Glomerular endothelial cell (primary cell): Measurements from ENCODE around the gene SMG6. TPM values are rescaled to one million over a fixed set of nuclear protein-coding genes. Genes with fewer than 3 reads are reported as not detected.
A peak's percentile ranks its signal among the peaks of the same experiment; 100 is the strongest.
"Not testable (repeated sequence)": the region's sequence is repeated elsewhere in the genome, so short reads cannot be mapped to it uniquely, and the experiment has no call there.

ENCODE experiments used
- DNase-seq: peaks from one replicate; pipeline ENCODE4 v3.0.0-alpha.2; 2011; ENCODE audit warnings: low read depth, low spot score; ENCODE audit errors: extremely low read depth
- total RNA-seq: library from RNA; depleted of rRNA; stranded (reverse); fragments of >200 nt; gene quantifications from 2 replicates; pipeline ENCODE4 v1.2.3, GENCODE V29; 2015

The SMG6 gene
- total RNA-seq, 1 donor from 2014 or later: 46.4 TPM

DNA sequence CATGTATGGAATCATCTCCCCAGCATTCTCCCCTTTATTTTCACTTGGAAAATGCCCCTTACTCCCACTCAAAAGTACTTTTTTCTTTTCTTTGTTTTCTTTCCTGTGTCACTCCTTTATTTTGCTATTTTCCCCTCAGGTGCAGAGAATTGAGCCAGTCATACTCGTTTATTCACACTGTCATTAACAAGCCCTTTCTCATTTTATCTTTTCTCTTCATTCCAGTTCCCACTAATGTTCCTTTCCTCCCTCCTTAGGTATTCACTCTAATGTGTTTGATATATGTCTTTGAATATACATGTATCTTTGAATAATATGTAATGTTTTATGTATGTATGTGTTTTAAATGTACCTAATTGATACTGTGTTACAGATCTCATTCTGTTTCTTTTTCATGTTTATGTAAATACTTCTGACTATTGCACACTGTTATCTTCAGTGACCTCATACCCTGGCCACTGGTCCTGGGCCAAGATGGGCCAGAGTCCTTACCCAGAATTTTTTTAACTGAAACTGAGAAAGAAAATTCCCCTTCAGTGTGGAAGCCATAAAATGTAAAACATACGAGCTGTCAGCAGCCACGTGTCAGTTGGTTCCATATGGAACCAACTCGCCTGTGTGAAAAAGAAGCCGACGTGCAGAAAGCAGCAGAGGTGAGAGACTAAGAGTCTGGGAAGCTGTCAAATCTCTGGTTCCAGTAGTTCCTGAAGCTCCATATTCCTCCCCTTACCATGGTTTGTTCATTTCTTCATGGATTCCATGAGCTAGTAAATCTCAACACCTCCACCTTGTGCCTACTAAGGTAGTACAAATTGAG lies 6.0 kb upstream of the SMG6 start:
- DNase-seq: no peak

DNA sequence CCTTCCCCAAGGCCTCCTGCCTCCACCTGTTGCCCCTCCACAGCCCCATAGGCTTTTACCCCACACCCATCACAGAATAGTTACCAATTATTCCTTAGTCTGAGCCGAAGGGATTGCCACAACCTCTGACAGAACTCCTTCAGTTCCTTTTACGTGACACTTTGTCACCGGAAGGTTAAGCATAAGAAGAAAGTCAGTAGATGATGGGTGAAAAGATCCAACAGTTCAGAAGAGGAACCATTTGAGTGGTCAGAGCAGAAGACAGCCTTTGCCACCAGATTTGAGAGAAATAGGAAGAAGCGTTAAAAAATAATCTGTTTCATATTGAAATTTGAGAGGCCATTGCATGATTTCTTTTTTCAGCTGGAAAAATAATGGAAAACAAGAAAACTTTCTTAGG lies 1.3 kb upstream of the SMG6 start:
- DNase-seq: no peak

DNA sequence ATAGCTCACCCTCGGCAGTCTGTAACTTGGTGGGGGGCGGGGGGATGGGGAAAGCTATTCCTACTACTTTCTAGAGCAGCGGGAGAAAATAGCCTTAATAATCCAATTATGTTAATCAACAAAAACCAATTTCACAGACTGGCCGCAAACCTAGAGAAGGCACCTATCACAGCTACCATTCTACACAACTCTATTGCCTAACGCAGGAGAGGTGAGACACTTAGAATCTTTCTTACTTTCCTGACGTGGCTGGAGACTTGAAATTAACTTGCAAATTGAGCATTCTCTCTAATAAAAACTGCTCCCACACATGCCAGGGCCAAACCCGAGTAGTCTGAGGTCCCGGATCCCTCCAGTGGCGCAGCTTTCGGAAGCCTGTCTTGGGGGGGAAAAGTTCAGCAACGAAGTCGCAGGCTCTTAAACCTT lies 794 bp downstream of the SMG6 start:
- DNase-seq: no peak

DNA sequence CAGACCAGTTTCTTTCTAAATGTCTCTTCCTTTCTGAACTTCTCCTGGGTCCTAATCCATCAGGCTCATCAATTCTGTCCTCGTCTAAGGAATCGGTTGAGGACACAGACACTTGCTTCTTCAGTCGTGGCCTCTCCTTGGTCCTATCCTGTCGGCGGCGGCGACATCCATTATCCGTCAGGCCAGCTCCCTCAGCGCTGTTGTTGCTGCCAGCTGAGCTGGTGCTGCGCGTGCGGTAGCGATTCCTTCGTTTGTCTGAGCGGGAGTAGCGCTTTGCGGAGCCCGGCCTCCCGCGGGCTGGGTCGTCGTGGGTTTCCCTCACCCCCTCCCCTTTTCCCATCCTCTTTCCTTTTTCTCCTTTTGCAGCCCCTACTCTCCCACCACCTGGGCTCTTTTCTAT lies 3.8 kb downstream of the SMG6 start:
- no peak for DNase-seq

DNA sequence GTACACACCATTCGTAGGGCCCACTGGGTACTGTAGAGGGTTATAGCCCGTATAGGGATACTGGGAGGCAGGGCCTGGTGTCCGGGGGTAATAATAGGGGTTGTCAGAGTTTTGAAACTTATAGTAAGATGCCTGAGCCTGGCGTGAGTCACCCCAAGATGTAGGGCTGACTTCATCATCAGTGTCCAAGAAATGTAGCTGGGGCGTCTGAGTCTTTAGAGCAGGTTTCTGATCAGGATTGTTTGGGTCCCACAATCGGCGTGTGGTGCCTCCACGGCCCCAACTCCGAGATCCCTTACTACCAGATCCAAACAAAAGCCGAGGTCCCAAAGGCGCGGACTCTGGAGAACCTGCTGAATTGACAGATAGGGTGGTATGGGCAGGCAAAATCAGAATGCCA lies 4.4 kb downstream of the SMG6 start:
- no peak for DNase-seq

DNA sequence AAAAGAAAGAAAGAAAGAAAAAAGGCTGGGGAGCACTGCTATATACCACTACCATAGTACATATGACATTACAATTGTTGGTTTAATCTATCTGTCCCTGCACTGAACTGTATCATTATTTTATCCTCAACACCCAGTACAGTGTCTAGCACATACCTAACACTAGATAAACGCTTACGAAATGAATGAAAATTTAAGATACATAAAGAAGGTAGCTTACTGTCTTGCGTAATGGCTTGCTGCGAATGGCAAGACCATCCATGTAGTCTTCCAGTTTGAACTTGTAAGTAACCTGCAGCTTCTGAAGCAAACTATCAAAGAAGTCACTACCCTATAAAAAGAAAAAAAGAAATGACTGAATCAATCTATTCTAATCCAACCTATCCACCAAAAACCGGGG lies 6.6 kb downstream of the SMG6 start:
- DNase-seq: no peak

DNA sequence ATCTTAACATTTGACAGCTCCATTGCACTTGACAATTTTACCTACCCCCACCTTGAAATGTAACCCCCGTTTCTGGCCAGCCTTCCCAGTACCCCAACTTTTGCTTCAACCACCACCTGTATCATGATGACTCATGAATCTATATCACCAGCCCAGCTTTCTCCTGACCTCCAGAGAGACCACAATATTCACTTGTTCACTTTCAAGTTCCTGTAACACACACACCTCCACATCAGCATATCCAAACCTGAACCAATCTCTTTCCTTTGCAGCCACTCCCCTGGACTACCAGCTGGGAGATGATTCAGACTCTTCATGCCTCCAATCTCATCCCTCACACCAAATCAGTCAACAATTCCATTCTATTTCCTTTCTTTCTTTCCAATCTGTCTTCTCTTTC lies 8.0 kb downstream of the SMG6 start:
- DNase-seq: no peak

DNA sequence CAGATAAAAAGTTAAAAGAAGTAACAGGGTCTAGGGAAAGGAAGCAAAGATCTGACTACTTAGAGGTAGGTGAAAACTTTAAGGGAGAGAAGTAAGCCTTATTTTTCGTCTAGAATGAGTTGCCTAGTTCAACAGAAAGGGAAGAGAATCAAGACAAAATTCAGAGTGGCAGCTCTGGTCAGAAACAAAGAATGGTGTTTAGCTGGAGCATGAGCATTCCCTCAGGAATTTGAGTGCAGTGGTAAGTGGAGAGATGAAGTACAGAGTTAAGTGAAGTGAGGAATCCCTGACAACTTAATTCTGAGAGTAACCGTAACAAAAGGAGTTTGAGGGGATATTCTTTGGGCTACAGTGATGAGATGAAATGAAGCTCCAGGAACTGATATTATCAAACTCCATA lies 11.5 kb downstream of the SMG6 start:
- DNase-seq: no peak

DNA sequence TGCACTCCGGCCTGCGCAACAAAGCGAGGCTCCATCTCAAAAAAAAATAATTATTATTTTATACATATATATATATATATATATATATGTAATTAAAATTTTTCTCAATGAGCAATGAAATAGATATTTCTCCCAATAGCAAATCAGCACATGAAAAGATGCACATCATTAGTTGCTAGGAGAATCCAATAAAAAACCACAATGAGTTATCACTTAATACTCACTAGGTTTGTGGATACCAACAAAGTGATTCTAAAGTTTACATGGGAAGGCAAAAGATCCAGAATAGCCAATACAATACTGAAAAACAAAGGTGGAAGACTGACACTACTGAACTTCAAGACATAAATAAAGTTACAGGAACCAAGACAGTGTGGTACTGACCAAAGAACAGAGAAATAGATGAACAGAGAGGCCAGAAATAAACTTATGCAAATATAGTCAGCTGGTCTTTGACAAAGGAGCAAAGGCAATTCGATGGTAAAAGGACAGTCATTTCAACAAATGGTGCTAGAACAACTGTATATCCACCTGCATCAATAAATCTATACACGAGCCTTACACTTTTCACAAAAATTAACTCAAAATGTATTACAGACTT lies 13.6 kb downstream of the SMG6 start:
- no peak for DNase-seq

DNA sequence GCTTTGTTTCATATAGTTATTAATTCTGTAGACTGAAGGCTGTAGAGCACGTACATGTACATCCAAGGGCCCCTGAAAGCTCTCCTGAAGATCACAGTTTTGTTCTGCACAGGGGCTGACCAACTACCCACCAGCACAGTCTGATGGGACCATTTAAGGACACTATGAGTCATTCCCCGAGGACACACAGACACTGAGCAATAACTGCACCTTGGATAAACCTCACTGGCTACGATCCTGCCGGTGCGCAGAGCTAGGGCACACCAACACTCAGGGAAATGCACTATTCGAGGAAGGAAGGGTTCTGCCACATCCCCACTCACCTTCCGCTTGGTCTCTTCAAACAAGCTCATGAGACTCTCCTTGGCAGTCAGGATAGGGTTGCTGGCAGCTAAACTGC lies 20.3 kb downstream of the SMG6 start:
- DNase-seq: no peak

DNA sequence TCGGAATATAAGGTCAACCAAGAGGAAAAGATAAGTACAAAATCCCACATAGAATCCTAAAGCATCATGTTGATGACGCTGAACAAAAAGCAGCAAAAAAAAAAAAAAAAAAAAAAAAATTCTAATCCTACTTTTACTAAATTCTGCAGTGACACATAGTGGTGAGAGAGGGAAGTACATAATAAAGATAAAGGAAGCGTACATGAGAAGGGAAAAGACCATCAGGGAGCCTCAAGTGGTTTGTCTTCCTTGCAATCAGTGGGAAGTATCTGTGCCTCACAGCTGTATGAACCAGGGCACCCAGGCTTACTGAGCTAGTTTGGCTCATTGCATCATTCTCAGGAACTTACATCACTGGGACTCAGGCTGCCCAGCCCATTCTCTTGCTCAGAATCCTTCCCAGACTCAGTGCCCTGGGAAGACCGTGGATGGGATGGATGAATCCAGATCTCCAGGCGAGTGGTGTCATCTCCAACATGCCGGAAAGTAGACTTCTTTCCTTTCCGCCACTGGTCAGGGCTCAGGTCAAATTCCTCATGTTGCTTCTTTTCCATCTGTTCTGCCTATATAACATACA lies 21.2 kb downstream of the SMG6 start:
- peak; percentile 23 for DNase-seq

DNA sequence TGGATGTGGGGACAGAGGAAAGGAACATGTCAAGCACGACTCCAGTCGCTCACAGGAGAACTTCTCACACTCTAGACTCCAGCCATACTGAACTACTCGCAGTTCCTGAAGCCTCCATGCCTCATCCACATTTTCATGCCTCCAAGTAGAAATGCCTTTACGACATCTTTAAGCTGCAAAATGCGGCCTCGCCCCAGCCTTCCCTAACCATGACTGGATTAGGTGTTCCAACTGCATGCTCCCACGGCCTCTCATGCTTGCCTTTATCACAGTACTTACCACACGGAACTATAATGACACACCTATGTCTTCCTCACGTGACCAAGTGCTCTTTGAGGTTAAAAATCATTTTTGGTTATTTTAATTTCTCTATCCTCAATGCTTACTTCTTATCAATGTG lies 23.9 kb downstream of the SMG6 start:
- DNase-seq: no peak

DNA sequence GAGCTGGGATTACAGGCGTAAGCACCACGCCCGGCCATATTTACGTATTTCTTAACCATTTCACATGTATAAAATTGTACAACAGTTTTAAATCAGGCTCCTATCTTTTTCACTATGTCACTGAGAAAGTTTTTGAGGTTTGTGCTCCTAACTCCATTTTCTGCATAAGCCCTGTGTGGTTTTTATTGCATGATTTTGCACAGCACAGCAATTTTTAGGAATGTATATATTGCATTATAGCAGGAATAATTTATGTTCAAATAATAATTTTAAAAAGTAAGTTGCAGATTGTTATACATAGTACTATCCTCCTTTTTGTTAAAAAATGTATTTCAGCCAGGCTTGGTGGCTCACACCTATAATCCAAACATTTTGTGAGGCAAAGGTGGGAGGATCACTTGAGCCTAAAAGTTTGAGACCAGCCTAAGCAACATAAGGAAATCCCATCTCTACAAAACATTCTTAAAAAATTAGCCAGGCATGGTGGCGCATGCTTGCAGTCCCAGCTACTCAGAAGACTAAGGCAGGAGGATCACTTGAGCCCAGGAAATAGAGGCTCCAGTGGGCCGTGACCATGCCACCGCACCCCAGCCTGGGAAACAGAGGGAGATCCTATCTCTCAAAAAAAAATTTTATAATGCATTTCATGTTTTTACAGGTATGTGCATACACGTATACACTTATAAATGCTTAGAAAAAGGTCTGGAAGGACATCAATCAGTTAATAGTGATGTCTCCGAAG lies 26.0 kb downstream of the SMG6 start:
- DNase-seq: no peak

DNA sequence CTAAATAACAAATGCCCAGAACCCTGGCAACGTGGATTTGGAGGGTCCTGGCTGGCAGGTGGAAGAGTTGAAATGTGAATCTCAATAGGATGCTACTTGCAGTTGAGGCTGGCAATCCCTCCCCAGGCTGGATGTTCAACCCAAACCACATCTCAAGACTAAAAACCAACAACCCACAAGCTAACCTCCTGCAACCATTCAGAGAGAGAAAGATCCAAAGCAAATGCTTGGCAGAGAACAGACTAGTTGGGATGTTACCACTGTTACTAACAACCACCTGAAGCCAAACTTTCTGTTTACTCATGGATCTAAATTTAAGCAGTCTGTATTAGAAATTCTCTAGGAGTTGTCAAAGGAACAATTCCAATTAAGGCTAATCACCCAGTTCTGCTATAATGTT lies 27.9 kb downstream of the SMG6 start:
- DNase-seq: no peak

DNA sequence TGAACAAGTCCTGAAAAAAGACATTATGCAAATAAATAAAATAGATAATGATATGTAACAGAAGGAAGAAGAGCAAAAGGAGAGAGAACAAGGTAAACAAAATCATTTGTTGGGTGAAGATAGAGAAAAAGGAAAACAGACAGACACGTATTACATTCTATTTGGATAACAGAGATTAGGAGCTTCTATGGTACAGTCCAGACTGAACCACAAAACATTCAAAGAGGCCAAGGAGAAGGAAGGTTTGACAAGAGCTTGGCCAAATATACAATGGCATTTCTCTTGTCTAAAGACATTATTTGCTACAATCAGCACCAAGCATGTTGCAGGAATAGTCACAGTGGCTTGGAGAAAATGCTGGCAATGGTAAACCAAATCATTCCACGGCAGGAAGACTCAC lies 29.2 kb downstream of the SMG6 start:
- no peak for DNase-seq

DNA sequence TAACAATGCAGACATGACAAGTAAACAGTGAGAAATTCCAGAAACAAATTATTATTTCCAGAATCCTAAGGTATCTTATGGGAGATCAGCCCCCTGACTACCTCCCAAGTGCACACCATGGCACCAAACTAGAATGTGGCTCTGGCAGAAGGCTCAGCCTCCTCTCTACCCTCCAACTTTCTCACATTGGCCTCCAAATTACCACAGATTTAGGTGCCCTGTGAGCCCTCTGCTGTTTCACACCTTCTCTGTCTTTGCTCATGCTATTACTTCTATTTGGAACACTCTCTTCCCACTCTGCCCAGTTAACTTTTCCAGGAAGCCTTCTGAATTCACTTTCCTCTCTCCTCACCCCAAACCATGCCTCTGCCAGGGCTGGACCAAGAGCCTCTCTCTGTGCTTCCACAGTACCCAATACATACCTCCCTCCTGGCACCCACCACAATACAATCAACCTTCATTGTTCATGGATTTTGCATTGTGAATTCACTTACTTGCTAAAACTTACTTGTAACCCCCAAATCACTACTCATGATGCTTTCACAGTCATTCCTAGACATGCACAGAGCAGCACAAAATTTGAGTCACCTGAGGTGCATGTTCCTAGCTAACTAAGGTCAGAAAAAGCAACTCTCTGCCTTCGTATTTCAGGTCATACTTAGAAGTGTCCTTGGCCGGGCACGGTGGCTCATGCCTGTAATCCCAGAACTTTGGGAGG lies 31.4 kb downstream of the SMG6 start:
- DNase-seq: no peak

DNA sequence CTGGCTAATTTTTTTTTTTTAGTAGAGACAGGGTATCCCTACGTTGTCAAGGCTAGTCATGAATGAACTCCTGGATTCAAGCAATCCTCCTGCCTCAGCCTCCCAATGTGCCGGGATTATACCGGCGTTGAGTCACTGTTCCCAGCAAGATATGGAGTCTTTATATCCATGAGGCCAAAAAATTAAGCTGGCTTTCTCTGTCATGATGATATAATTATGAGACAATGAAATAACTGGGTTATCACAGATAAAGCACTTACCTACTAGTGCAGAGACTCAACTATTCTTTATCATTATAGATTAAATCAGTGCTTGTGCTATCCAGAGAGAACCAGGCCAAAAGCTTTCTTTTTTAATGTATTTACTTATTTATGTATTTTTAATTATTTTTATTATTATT lies 36.2 kb downstream of the SMG6 start:
- DNase-seq: no peak

DNA sequence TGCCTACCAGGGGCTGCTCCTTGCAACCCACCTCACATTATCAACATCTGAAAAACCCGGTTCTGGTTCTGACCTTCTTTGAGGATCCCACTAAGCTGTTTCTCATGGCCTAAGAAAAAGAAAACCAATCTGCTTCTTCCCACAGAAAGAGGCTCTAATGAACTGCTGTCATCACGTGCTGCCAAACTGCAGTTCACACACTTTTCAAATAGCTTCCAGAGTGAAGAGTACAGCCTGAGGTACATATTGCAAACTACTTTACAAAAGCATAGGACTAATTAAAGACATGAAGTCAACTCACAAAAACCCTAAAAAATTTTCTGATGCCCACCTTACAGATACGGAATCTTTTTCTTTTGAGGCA lies 36.7 kb downstream of the SMG6 start:
- no peak for DNase-seq

DNA sequence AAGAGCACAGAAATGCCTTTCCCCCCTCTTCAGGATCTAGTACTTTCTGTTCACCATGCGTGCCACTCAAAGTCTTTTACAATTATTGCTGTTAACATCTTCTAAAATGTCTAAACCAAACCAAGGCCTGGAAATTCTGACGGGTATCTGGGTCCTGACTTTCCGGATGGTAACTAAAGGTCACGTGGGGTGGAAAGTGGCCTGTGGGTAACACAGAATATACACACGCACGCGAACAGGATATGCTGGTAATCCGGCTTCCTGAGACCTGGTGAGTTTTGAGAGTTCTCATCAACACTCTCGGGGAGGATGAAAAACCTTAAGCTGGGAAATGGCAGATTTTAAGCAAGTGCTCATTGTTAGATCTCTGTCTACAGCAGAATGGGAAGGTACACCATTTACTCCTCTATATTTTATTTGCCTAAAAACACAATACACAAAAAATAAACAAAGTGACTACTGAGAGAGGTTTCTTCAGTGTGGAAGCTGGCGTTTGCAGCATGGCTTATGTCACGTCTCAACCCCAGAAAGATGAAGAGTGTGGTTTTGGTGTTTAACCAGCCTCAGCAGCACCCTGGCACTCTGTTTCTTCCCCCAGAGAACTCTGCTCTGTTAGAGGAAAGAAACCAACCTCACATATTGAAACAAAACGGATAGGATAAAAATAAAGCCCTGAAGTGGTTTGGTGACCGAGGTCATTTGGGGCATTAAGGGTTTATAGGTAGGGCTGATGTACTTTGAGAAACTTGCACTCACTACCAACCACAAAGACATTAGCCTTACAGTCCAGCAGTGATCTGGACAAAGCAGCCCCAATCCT lies 37.3 kb downstream of the SMG6 start:
- DNase-seq: no peak

DNA sequence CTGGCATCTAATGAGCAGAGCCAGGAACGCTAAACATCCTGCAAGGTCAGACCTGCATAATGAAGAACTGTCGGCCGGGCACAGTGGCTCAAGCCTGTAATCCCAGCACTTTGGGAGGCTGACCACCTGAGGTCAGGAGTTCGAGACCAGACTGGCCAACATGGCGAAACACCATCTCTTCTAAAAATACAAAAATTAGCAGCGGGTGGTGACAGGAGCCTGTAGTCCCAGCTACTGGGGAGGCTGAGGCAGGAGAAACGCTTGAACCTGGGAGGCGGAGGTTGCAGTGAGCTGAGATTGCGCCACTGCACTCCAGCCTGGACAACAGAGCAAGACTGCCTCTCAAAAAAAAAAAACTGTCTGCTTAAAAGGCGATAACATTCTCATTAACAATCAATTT lies 38.4 kb downstream of the SMG6 start:
- not testable (repeated sequence) for DNase-seq
